ENCODE results near the gene TLE7. TPM values are rescaled to one million over a fixed set of nuclear protein-coding genes. Genes with fewer than 3 reads are reported as not detected.

Gene TLE7
- total and polyA plus RNA-seq, 2 of the 8 experiments (the other 6 are each of a cell fraction or from before 2014, with no cell fraction given), result 0.03 TPM; not detected in 1

- Histone ChIP-seq H2BK5ac (ENCODE audit: low read depth, low read length) (no peak within 1 kb of the TSS), H2BK15ac (ENCODE audit: low read length) (no peak within 1 kb of the TSS), H3K14ac (ENCODE audit: insufficient read length) (no peak within 1 kb of the TSS), H2BK12ac (ENCODE audit: low read depth, low read length) (no peak within 1 kb of the TSS), H2AK5ac (ENCODE audit: low read depth, low read length) (no peak within 1 kb of the TSS), H3K27ac (ENCODE audit: low read depth, low read length) (no peak within 1 kb of the TSS), H4K20me1 (replicated peaks in 1 of 2; ENCODE audit: control insufficient read depth in 1 of 2, insufficient read depth in 2 of 2, low read length in 2 of 2) (no peaks in the 10 kb centered on the region), H3K36me3 (ENCODE audit: control insufficient read depth in 2 of 4, insufficient read depth in 4 of 4, low read length in 3 of 4) (no peaks in the 10 kb centered on the region), H3K4me1 (replicated peaks in 1 of 4; ENCODE audit: control insufficient read depth in 3 of 4, insufficient read depth in 4 of 4, low read length in 3 of 4) (no peaks in the 10 kb centered on the region), H3K18ac (ENCODE audit: extremely low read depth, low read length) (no peak within 1 kb of the TSS), H3K9ac (replicated peaks in 1 of 4; ENCODE audit: extremely low read depth in 1 of 4, low read depth in 3 of 4, low read length in 3 of 4) (no peak within 1 kb of the TSS), H2AFZ (ENCODE audit: low read length) (no peak within 1 kb of the TSS), H3K23me2 (ENCODE audit: low read depth, low read length) (0 out of 2 replicates have a peak, but pooled peaks cover 2% of the 10 kb centered on the region), H4K91ac (replicated peaks; ENCODE audit: insufficient read length, low read length) (no peak within 1 kb of the TSS), H3K4ac (replicated peaks; ENCODE audit: insufficient read length, low read depth, low read length) (no peak within 1 kb of the TSS), H3K4me3 (ENCODE audit: extremely low read depth in 1 of 4, insufficient read depth in 2 of 4, low read depth in 3 of 4, low read length in 4 of 4) (no peak within 1 kb of the TSS), H2BK120ac (replicated peaks; ENCODE audit: low read depth, low read length) (no peak within 1 kb of the TSS), H3K79me2 (ENCODE audit: control insufficient read depth in 1 of 2, insufficient read depth in 2 of 2, low read length in 2 of 2) (no peaks in the 10 kb centered on the region), H3K27me3 (replicated peaks in 1 of 4; ENCODE audit: control insufficient read depth in 3 of 4, extremely low read depth in 1 of 4, insufficient read depth in 3 of 4, low read length in 3 of 4) (no peaks in the 10 kb centered on the region; a peak in 1 of 7 replicates), H3K79me1 (ENCODE audit: low read depth, low read length) (no peaks in the 10 kb centered on the region), H3K4me2 (ENCODE audit: insufficient read depth in 1 of 2, low read depth in 2 of 2, low read length in 2 of 2) (no peak within 1 kb of the TSS), H3K23ac (ENCODE audit: insufficient read length) (no peak within 1 kb of the TSS), H4K8ac (ENCODE audit: extremely low read depth, insufficient read depth, low read length) (no peak within 1 kb of the TSS), H3K56ac (replicated peaks; ENCODE audit: insufficient read length, low read depth, low read length) (no peak within 1 kb of the TSS), H2BK20ac (ENCODE audit: low read length) (no peak within 1 kb of the TSS), H4K5ac (ENCODE audit: insufficient read length, low read depth, low read length) (no peak within 1 kb of the TSS), H3K9me3 (ENCODE audit: insufficient read depth in 2 of 2, low read depth in 1 of 2, low read length in 1 of 2) (no peaks in the 10 kb centered on the region)
- POLR2A ChIA-PET (ENCODE audit: partially characterized antibody), result interaction anchor here (1.7 kb wide), 1 partner anchor 26 kb away, joined by 3 read pairs; no protein-coding TSS in a partner anchor
- CTCF ChIA-PET (ENCODE audit: partially characterized antibody), result interaction anchor here (0.5 to 7.6 kb wide), 10 partner anchors 8 to 119 kb away, joined by 3 to 68 read pairs (median 4); partner anchors contain the start of gene CHST4
- FAIRE-seq, result no peak
- no peak for DNase-seq (ENCODE audit: low read depth in 1 of 2, low spot score in 2 of 2)
- WGBS, 2 experiments (ENCODE audit: extremely low coverage in 1 of 2, insufficient coverage in 1 of 2, insufficient read length in 1 of 2, insufficient replicate concordance in 2 of 2, low coverage in 1 of 2, low lambda C conversion rate in 2 of 2, missing lambda C conversion rate in 1 of 2), result 93% methylated on average over 16 of the region's 22 CpGs; no CpG with 5 or more reads in 1 of the 2 experiments
- TF ChIP-seq SP1 (IDR thresholded peaks at IDR 0.05; ENCODE audit: low read depth, low read length) (no peak), E2F6 (IDR thresholded peaks at IDR 0.05) (no peak), TCF12 (IDR thresholded peaks at IDR 0.05; ENCODE audit: low read depth, low read length) (no peak), RAD21 (IDR thresholded peaks at IDR 0.05 in 1 of 2, conservative IDR thresholded peaks at IDR 0.05 in 1 of 2; ENCODE audit: low read depth in 2 of 2, low read length in 2 of 2) (no peak), CTCF (IDR thresholded peaks at IDR 0.05; ENCODE audit: control extremely low read depth in 1 of 3, insufficient read depth in 1 of 3, low read depth in 1 of 3, low read length in 3 of 3) (no peak), SIN3A (conservative IDR thresholded peaks at IDR 0.05 in 1 of 2, IDR thresholded peaks at IDR 0.05 in 1 of 2; ENCODE audit: low read depth in 1 of 2, low read length in 2 of 2) (no peak), RFX5 (IDR thresholded peaks at IDR 0.05; ENCODE audit: borderline replicate concordance, low read depth, low read length) (no peak), POLR2AphosphoS5 (IDR thresholded peaks at IDR 0.05; ENCODE audit: low read depth, low read length) (no peak), RXRA (IDR thresholded peaks at IDR 0.05; ENCODE audit: insufficient read depth, low read depth, low read length) (no peak), TBP (IDR thresholded peaks at IDR 0.05; ENCODE audit: low read depth, low read length) (no peak), TEAD4 (IDR thresholded peaks at IDR 0.05; ENCODE audit: low read depth, low read length) (no peak)
Observed at GRCh38 chr16:71489122-71489521, 47.3 kb upstream of the TLE7 start, which contains the start of gene ZNF19. ZNF19 (minus strand) TSS chr16:71489324; CDS start chr16:71482114, 7,210 bp downstream.
